OCI-LY1 (cell line): Measurements from ENCODE around the gene PHKB.
A peak's percentile ranks its signal among the peaks of the same experiment; 100 is the strongest.

ENCODE experiments used
- H2AFZ ChIP-seq: fragments of 200-600 bp; sonication (generic), shearing (Covaris generic); 2 replicates; pipeline ENCODE4 v1.6.0; 2014; ENCODE audit warnings: antibody characterized with exemption, mild to moderate bottlenecking, low read length
- H3F3A ChIP-seq: fragments of 200-600 bp; sonication (generic), shearing (Covaris generic); 2 replicates; pipeline ENCODE4 v1.6.0; 2014; ENCODE audit warnings: mild to moderate bottlenecking, antibody characterized with exemption, low read length, moderate library complexity; ENCODE audit not compliant: insufficient read depth
- H3K27ac ChIP-seq: fragments of 200-600 bp; sonication (generic); 2 replicates; pipeline ENCODE4 v1.5.1; 2014; ENCODE audit warnings: low read length, mixed run types, mild to moderate bottlenecking, low read depth; ENCODE audit not compliant: poor library complexity, severe bottlenecking
- H3K27me3 ChIP-seq: fragments of 200-600 bp; sonication (generic); 2 replicates; pipeline ENCODE4 v1.6.0; 2014; ENCODE audit warnings: antibody characterized with exemption, mild to moderate bottlenecking, low read length, moderate library complexity; ENCODE audit not compliant: insufficient read depth
- H3K36me3 ChIP-seq: fragments of 200-600 bp; sonication (generic); 2 replicates; pipeline ENCODE4 v1.6.1; 2014; ENCODE audit warnings: mild to moderate bottlenecking, antibody characterized with exemption, low read length, moderate library complexity, mixed read lengths; ENCODE audit not compliant: insufficient read depth
- H3K4me1 ChIP-seq: fragments of 200-600 bp; sonication (generic); 2 replicates; pipeline ENCODE4 v1.5.1; 2014; ENCODE audit warnings: mild to moderate bottlenecking, low read length, moderate library complexity; ENCODE audit not compliant: insufficient read depth, severe bottlenecking
- H3K4me2 ChIP-seq: fragments of 200-600 bp; sonication (generic), shearing (Covaris generic); 2 replicates; pipeline ENCODE4 v1.6.1; 2014; ENCODE audit warnings: low read length
- H3K4me3 ChIP-seq: fragments of 200-600 bp; sonication (generic); 2 replicates; pipeline ENCODE4 v1.5.1; 2014; ENCODE audit warnings: low read length, low read depth, mild to moderate bottlenecking, mixed read lengths; ENCODE audit not compliant: poor library complexity, severe bottlenecking
- H3K79me2 ChIP-seq: fragments of 200-600 bp; shearing (Covaris generic); 2 replicates; pipeline ENCODE4 v1.6.1; 2016; ENCODE audit warnings: mixed run types, low read length, mixed read lengths; ENCODE audit not compliant: insufficient read depth
- H3K9ac ChIP-seq: fragments of 200-600 bp; sonication (generic), shearing (Covaris generic); 2 replicates; pipeline ENCODE4 v1.6.1; 2014; ENCODE audit warnings: mild to moderate bottlenecking, low read length, mixed read lengths
- H3K9me2 ChIP-seq: fragments of 200-600 bp; sonication (generic), shearing (Covaris generic); 2 replicates; pipeline ENCODE4 v1.6.1; 2014; ENCODE audit warnings: low read depth, mild to moderate bottlenecking, low read length, mixed read lengths
- H3K9me3 ChIP-seq: fragments of 200-600 bp; shearing (Covaris generic); 2 replicates; pipeline ENCODE4 v1.6.1; 2014; ENCODE audit warnings: low read length, mixed read lengths
- H4K20me1 ChIP-seq: fragments of 200-600 bp; sonication (generic), shearing (Covaris generic); 2 replicates; pipeline ENCODE4 v1.6.0; 2016; ENCODE audit warnings: mild to moderate bottlenecking, low read length; ENCODE audit not compliant: insufficient read depth
- CTCF ChIP-seq: fragments of 200-600 bp; sonication (generic), shearing (Covaris generic); IDR thresholded peaks from 2 replicates; pipeline ENCODE4 v1.5.1; 2017; ENCODE audit warnings: mild to moderate bottlenecking, antibody characterized with exemption, low read length, moderate library complexity, mixed read lengths
- EZH2 ChIP-seq: fragments of 200-600 bp; sonication (generic), shearing (Covaris generic); IDR thresholded peaks from 2 replicates; pipeline ENCODE4 v1.8.0; 2017; ENCODE audit warnings: borderline replicate concordance, mixed run types, mild to moderate bottlenecking, antibody characterized with exemption, low read length, moderate library complexity, mixed read lengths

Gene PHKB

GRCh38 chr16:47506800-47507199 lies 45.7 kb downstream of the PHKB start:
- H3K9me2 ChIP-seq: no peaks in the 10 kb centered on the region
- H3K9ac ChIP-seq: no peak overlapping the region
- no peaks in the 10 kb centered on the region for H3K79me2 ChIP-seq
- peaks cover 9% of the 10 kb centered on the region for H3K4me1 ChIP-seq
- H3K4me3 ChIP-seq: no peak overlapping the region
- H3K27me3 ChIP-seq: no peaks in the 10 kb centered on the region
- no peaks in the 10 kb centered on the region for H3F3A ChIP-seq
- no peak overlapping the region for H3K4me2 ChIP-seq
- no peak overlapping the region for H2AFZ ChIP-seq
- no peaks in the 10 kb centered on the region for H3K9me3 ChIP-seq
- no peak for TF ChIP-seq CTCF
- no peak for TF ChIP-seq EZH2
- H3K36me3 ChIP-seq: peaks cover 54% of the 10 kb centered on the region
- peak overlapping the region; percentile 23 for H3K27ac ChIP-seq
- no peaks in the 10 kb centered on the region for H4K20me1 ChIP-seq

- H3F3A ChIP-seq: no peaks in the 10 kb centered on the region
- no peak overlapping the region for H3K9ac ChIP-seq
- H3K9me3 ChIP-seq: no peaks in the 10 kb centered on the region
- no peaks in the 10 kb centered on the region for H3K79me2 ChIP-seq
- H3K4me1 ChIP-seq: peaks cover 9% of the 10 kb centered on the region
- no peaks in the 10 kb centered on the region for H3K9me2 ChIP-seq
- no peaks in the 10 kb centered on the region for H4K20me1 ChIP-seq
- H3K4me3 ChIP-seq: no peak overlapping the region
- no peak overlapping the region for H3K27ac ChIP-seq
- no peak overlapping the region for H2AFZ ChIP-seq
- no peak overlapping the region for H3K4me2 ChIP-seq
- H3K36me3 ChIP-seq: peaks cover 51% of the 10 kb centered on the region
- TF ChIP-seq CTCF (no peak), EZH2 (no peak)
- no peaks in the 10 kb centered on the region for H3K27me3 ChIP-seq
These were observed 46.6 kb downstream of the PHKB start for GRCh38 chr16:47507701-47508100.

- Histone ChIP-seq H3K9me3 (no peaks in the 10 kb centered on the region), H4K20me1 (no peaks in the 10 kb centered on the region), H3K4me1 (peaks cover 2% of the 10 kb centered on the region), H3K9ac (no peak overlapping the region), H3F3A (peaks cover 3% of the 10 kb centered on the region; the same call in 1 of the 2 replicates), H3K4me3 (no peak overlapping the region), H3K36me3 (peaks cover 59% of the 10 kb centered on the region), H3K27me3 (no peaks in the 10 kb centered on the region), H3K79me2 (no peaks in the 10 kb centered on the region), H2AFZ (no peak overlapping the region), H3K9me2 (no peaks in the 10 kb centered on the region), H3K4me2 (no peak overlapping the region), H3K27ac (no peak overlapping the region)
- TF ChIP-seq EZH2 (no peak), CTCF (no peak)
These were observed 50.8 kb downstream of the PHKB start for GRCh38 chr16:47511882-47512281.
